Measurements from ENCODE around the gene RAI1. TPM values are rescaled to one million over a fixed set of nuclear protein-coding genes. Genes with fewer than 3 reads are reported as not detected.

The RAI1 gene
- total RNA-seq, 4 donors from 2014 or later, result 12.8 to 51.2 (median 47.6) TPM

GRCh38 chr17:17744116-17744515 lies 62.9 kb downstream of the RAI1 start:
- Histone ChIP-seq H3K4me1 (peaks cover 0 to 26% (median 4%) of the 10 kb centered on the region in 4 donors), H3K36me3 (no peaks in the 10 kb centered on the region), H3K4me3 (no peak overlapping the region), H3K27ac (no peak overlapping the region), H3K27me3 (no peaks in the 10 kb centered on the region), H3K9me3 (no peaks in the 10 kb centered on the region)
- TF ChIP-seq, protein P1, sequence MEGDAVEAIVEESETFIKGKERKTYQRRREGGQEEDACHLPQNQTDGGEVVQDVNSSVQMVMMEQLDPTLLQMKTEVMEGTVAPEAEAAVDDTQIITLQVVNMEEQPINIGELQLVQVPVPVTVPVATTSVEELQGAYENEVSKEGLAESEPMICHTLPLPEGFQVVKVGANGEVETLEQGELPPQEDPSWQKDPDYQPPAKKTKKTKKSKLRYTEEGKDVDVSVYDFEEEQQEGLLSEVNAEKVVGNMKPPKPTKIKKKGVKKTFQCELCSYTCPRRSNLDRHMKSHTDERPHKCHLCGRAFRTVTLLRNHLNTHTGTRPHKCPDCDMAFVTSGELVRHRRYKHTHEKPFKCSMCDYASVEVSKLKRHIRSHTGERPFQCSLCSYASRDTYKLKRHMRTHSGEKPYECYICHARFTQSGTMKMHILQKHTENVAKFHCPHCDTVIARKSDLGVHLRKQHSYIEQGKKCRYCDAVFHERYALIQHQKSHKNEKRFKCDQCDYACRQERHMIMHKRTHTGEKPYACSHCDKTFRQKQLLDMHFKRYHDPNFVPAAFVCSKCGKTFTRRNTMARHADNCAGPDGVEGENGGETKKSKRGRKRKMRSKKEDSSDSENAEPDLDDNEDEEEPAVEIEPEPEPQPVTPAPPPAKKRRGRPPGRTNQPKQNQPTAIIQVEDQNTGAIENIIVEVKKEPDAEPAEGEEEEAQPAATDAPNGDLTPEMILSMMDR (IDR thresholded peaks at IDR 0.05), result no peak
- no peak for TF ChIP-seq POLR2A (IDR thresholded peaks at IDR 0.05)
- DNase-seq, result no peak

GRCh38 chr17:17745476-17746455 lies 64.5 kb downstream of the RAI1 start:
- Histone ChIP-seq H3K4me1 (peaks cover 0 to 21% (median 13%) of the 10 kb centered on the region in 4 donors), H3K27me3 (no peaks in the 10 kb centered on the region), H3K9me3 (no peaks in the 10 kb centered on the region), H3K36me3 (no peaks in the 10 kb centered on the region), H3K27ac (no peak overlapping the region), H3K4me3 (no peak overlapping the region)
- no peak for TF ChIP-seq POLR2A (IDR thresholded peaks at IDR 0.05)
- TF ChIP-seq, protein P1 (IDR thresholded peaks at IDR 0.05), result no peak
- no peak for DNase-seq

DNA sequence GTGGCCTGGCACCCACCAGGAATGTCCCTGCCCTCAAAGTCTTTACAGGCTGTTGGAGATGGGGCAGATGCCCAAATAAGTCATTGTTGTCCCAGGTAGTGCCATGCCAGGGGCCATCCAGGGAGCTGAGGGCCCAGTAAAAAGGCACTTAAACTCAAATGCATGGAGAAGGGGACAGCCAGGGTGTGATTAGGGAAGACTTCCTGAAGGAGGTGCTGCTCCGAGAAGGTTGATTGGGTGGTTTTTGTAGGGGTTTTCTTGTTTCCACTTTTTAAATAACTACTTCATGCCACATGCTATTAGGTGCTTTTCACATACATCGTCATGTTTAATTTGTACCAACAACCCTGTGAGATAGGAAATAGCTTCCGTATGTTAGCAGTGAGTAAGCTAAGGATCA lies 66.9 kb downstream of the RAI1 start:
- H3K4me3 ChIP-seq, result no peak overlapping the region
- no peak for TF ChIP-seq POLR2A (IDR thresholded peaks at IDR 0.05)
- TF ChIP-seq, protein P1 (IDR thresholded peaks at IDR 0.05), result no peak
- peak overlapping the region in 1 of 4 donors; percentile 83 for H3K27ac ChIP-seq
- H3K4me1 ChIP-seq, result peaks cover 3 to 30% (median 24%) of the 10 kb centered on the region in 4 donors
- H3K36me3 ChIP-seq, result no peaks in the 10 kb centered on the region
- no peaks in the 10 kb centered on the region for H3K27me3 ChIP-seq
- no peak for DNase-seq
- no peaks in the 10 kb centered on the region for H3K9me3 ChIP-seq

DNA sequence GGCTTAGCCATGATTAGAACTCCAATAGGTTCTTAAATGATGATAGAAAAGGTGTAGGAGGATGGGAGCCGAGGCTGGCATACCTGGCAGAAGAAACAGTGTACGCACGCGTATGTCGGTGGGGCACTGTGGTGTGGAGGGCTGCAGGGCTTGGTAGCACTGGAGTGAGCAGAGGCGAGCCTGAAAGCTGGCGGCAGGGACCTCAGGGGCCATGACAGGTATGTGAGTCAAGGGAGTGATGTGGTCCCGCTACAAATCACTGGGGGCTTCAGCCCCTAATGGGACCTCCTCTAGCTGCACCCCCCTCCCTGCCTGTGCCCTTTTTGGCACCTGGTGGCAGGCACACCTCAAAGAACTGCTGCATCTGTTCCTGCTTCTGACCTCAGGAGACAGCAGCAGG lies 67.3 kb downstream of the RAI1 start:
- TF ChIP-seq POLR2A (IDR thresholded peaks at IDR 0.05), result no peak
- TF ChIP-seq, protein P1 (IDR thresholded peaks at IDR 0.05), result no peak
- no peaks in the 10 kb centered on the region for H3K9me3 ChIP-seq
- no peak overlapping the region for H3K4me3 ChIP-seq
- no peaks in the 10 kb centered on the region for H3K36me3 ChIP-seq
- DNase-seq, result no peak
- peak overlapping the region in 1 of 4 donors; percentile 83 for H3K27ac ChIP-seq
- H3K4me1 ChIP-seq, result peaks cover 3 to 32% (median 26%) of the 10 kb centered on the region in 4 donors
- H3K27me3 ChIP-seq, result no peaks in the 10 kb centered on the region

DNA sequence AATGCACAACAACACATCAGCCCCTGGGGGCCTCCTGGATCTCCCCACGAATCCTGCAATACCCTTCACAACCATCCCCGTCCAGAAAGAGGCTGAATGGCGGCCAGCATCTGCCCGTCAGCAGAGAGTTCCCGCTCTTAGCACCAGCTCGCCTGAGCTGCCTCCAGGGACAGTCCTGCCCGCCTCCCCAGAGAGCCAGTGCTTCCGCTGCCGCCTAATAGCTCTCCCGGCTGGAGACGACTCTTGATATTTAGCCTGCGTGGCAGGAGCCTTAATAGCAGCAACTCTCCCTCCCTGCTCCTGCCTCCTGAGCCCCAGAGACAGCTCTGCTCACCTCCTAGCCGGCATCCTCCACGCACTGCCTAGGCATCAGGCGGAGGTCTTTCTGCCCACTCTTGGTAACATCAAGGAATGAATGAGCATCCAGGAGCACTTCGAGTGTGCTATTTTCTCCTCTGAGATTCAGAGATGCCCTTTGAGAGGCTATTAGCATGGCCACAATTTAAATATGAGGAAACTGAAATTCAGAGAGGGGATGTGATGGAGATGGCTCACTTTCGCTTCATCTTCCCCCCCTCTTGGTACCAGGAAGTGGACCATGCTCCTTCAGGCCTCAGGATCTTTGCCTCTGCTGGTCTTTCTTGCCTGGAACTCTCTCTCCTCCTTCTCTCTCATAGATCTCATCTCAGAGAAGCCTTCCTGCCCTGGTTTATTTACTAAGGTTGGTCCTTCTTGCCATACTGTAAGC lies 67.9 kb downstream of the RAI1 start:
- Histone ChIP-seq H3K9me3 (no peaks in the 10 kb centered on the region), H3K36me3 (no peaks in the 10 kb centered on the region), H3K4me3 (peak overlapping the region in 1 of 4 donors; percentile 24), H3K27me3 (no peaks in the 10 kb centered on the region), H3K4me1 (peaks cover 3 to 35% (median 27%) of the 10 kb centered on the region in 4 donors), H3K27ac (peak overlapping the region in 2 of 4 donors; percentile 25 to 83)
- TF ChIP-seq, protein P1 (IDR thresholded peaks at IDR 0.05), result no peak
- TF ChIP-seq POLR2A (IDR thresholded peaks at IDR 0.05), result no peak
- DNase-seq, result peak in 1 of 3 donors; percentile 21
